K562 (cell line): Measurements from ENCODE around the gene ZNF30. TPM values are rescaled to one million over a fixed set of nuclear protein-coding genes. Genes with fewer than 3 reads are reported as not detected.

Source experiments
- ATF7 ChIP-seq: fragments of 450-650 bp; IDR thresholded peaks from 2 replicates; pipeline ENCODE4 v1.7.1; 2014; ENCODE audit warnings: mild to moderate bottlenecking, moderate library complexity
- BCOR ChIP-seq: fragments of 450-650 bp; IDR thresholded peaks from 2 replicates; pipeline ENCODE4 v1.6.1; 2016
- BMI1 ChIP-seq: fragments of 150-350 bp; IDR thresholded peaks from 2 replicates; pipeline ENCODE4 v1.6.1; 2014; ENCODE audit warnings: low read length
- CBX3 ChIP-seq, 2 experiments: IDR thresholded peaks; 1 replicate in 1 of 2; 2 replicates in 1 of 2; pipeline ENCODE4 v1.6.1; 2012; ENCODE audit warnings: inconsistent platforms in 2 of 2, low read length in 2 of 2, borderline replicate concordance in 1 of 2, control low read depth in 1 of 2
- CTCFL ChIP-seq: IDR thresholded peaks from 2 replicates; pipeline ENCODE4 v1.6.1; 2011; ENCODE audit warnings: borderline replicate concordance, low read depth, mild to moderate bottlenecking, moderate library complexity, low read length; ENCODE audit not compliant: insufficient read depth, poor library complexity, severe bottlenecking
- EHMT2 ChIP-seq: fragments of 450-650 bp; IDR thresholded peaks from 2 replicates; pipeline ENCODE4 v1.6.1; 2018; ENCODE audit warnings: antibody characterized with exemption
- FOXP4 ChIP-seq: sonication (generic); formaldehyde crosslinking; IDR thresholded peaks from 2 replicates; pipeline ENCODE4 v1.8.0; 2022; ENCODE audit warnings: mild to moderate bottlenecking, missing genetic modification reagents, borderline replicate concordance
- HCFC1 ChIP-seq: IDR thresholded peaks from 2 replicates; pipeline ENCODE4 v1.6.1; 2012; ENCODE audit warnings: low read depth, low read length, improper control_type of control experiment
- HES1 ChIP-seq: fragments of 450-650 bp; IDR thresholded peaks from 2 replicates; pipeline ENCODE4 v1.6.1; 2016; ENCODE audit warnings: low read depth, mild to moderate bottlenecking, moderate library complexity
- HMBOX1 ChIP-seq: sonication (generic); IDR thresholded peaks from 2 replicates; pipeline ENCODE4 v1.6.1; 2016
- NEUROD1 ChIP-seq: fragments of 150-350 bp; IDR thresholded peaks from 2 replicates; pipeline ENCODE4 v1.6.1; 2014; ENCODE audit warnings: borderline replicate concordance, low read length, low read depth; ENCODE audit not compliant: partially characterized antibody
- SIN3A ChIP-seq, 2 experiments: fragments of 150-350 bp in 1 of 2; IDR thresholded peaks; 2 replicates each; pipeline ENCODE4 v1.6.1; 2011 to 2016; ENCODE audit warnings: borderline replicate concordance in 2 of 2, low read depth in 2 of 2, low read length in 2 of 2, mild to moderate bottlenecking in 2 of 2, moderate library complexity in 2 of 2; ENCODE audit not compliant: control insufficient read depth in 1 of 2
- SIN3B ChIP-seq: fragments of 450-650 bp; IDR thresholded peaks from 2 replicates; pipeline ENCODE4 v1.6.1; 2017; ENCODE audit warnings: low read depth, mild to moderate bottlenecking, moderate library complexity
- SRSF9 ChIP-seq: fragments of 200-400 bp; formaldehyde crosslinking; IDR thresholded peaks from 2 replicates; pipeline ENCODE4 v1.6.1; 2017; ENCODE audit warnings: low read depth, low read length, borderline replicate concordance
- SUPT5H ChIP-seq: fragments of 450-650 bp; IDR thresholded peaks from 2 replicates; pipeline ENCODE4 v1.6.1; 2016
- TRIM28 ChIP-seq: fragments of 450-650 bp; IDR thresholded peaks from 2 replicates; pipeline ENCODE4 v1.6.1; 2017
- ZFP36 ChIP-seq: fragments of 150-350 bp; IDR thresholded peaks from 2 replicates; pipeline ENCODE4 v1.6.1; 2018; ENCODE audit warnings: low read length, low read depth; ENCODE audit not compliant: partially characterized antibody
- ZNF253 ChIP-seq: fragments of 250-450 bp; sonication (Bioruptor Pico); conservative IDR thresholded peaks from 2 replicates; pipeline ENCODE4 v1.6.1; 2021; ENCODE audit warnings: mild to moderate bottlenecking
- ZNF311 ChIP-seq: fragments of 250-450 bp; sonication (Bioruptor Pico); IDR thresholded peaks from 2 replicates; pipeline ENCODE4 v1.4.0; 2020; ENCODE audit warnings: mild to moderate bottlenecking, moderate library complexity
- ZNF431 ChIP-seq: sonication (generic); formaldehyde crosslinking; IDR thresholded peaks from 2 replicates; pipeline ENCODE4 v1.8.0; 2022; ENCODE audit warnings: mild to moderate bottlenecking, missing genetic modification reagents
- ZNF655 ChIP-seq: fragments of 250-450 bp; sonication (Bioruptor Pico); IDR thresholded peaks from 2 replicates; pipeline ENCODE4 v1.5.0; 2021
- polyA plus RNA-seq, 8 experiments: library from polyadenylated mRNA; depleted of rRNA in 4 of 8; stranded (reverse) in 5 of 8; unstranded in 3 of 8; fragments of >200 nt; fragmentation: Nextera tagmentation in 2 of 8; fragmentation: Illumina TruSeq in 1 of 8; extraction: Ambion mirVana in 2 of 8; extraction: Trizol in 1 of 8; gene quantifications; 2 replicates each; pipeline versions ENCODE4 v1.2.1 to v1.2.3, GENCODE V29; 2011 to 2014; ENCODE audit warnings: inconsistent platforms in 1 of 8, missing spikeins in 1 of 8
- total RNA-seq, 7 experiments: library from RNA; depleted of rRNA in 6 of 7; stranded (reverse); fragments of >200 nt in 6 of 7; fragmentation: Illumina TruSeq in 2 of 7; extraction: Trizol in 2 of 7; gene quantifications; 2 replicates each; pipeline versions ENCODE4 v1.2.1 to v1.2.3, GENCODE V29; 2011 to 2021; ENCODE audit warnings: low replicate concordance in 1 of 7

The ZNF30 gene
- total and polyA plus RNA-seq, 9 of the 15 experiments (the other 6 are each of a cell fraction or from before 2014, with no cell fraction given), result 7.3 to 13.4 (median 10.6) TPM

GRCh38 chr19:34962687-34963572 lies 36.2 kb downstream of the ZNF30 start (continued):
- TF ChIP-seq FOXP4 (no peak), CTCFL (no peak), BMI1 (no peak), ZNF311 (CRISPR knock-in tag) (no peak), SIN3A (IDR thresholded peaks at IDR 0.05; ENCODE audit: borderline replicate concordance in 2 of 2, control insufficient read depth in 1 of 2, low read depth in 2 of 2, low read length in 2 of 2) (0 out of 4 replicates have a peak, but pooled peaks of 1 of the 2 experiments have one; percentile 31), HES1 (no peak), BCOR (peak; percentile 74), SIN3B (no peak), ZFP36 (peak; percentile 39), SRSF9 (no peak), HCFC1 (no peak), ZNF431 (CRISPR knock-in tag) (no peak), EHMT2 (peak; percentile 21; the same call in 1 of the 2 replicates), ZNF655 (CRISPR knock-in tag) (no peak), SUPT5H (peak; percentile 17; the same call in 1 of the 2 replicates), HMBOX1 (no peak), NEUROD1 (no peak), ZNF253 (CRISPR knock-in tag) (no peak), ATF7 (0 out of 2 replicates have a peak, but pooled peaks have one; percentile 0), TRIM28 (0 out of 2 replicates have a peak, but pooled peaks have one; percentile 2), CBX3 (IDR thresholded peaks at IDR 0.05; ENCODE audit: borderline replicate concordance in 1 of 2, low read length in 2 of 2) (0 out of 3 replicates have a peak, but pooled peaks of 1 of the 2 experiments have one; percentile 9)
